A673 (cell line): Measurements from ENCODE around the gene BAIAP2. TPM values are rescaled to one million over a fixed set of nuclear protein-coding genes. Genes with fewer than 3 reads are reported as not detected.

Source experiments
- BruUV-seq: library from RNA; stranded (reverse); fragments of 400-500 nt; replicated peaks from 2 replicates; lab custom pipeline; 2021; lab: Mats Ljungman, UMichigan
- CTCF ChIA-PET: fragments of 300-600 bp; sonication (Branson Sonifier 250); formaldehyde crosslinking; loops from one replicate; lab custom pipeline; 2022; ENCODE audit warnings: antibody characterized with exemption; lab: Charles Lee
- POLR2A ChIA-PET: fragments of 300-600 bp; sonication (Branson Sonifier 250); formaldehyde crosslinking; loops from one replicate; lab custom pipeline; 2022; ENCODE audit warnings: antibody characterized with exemption; ENCODE audit not compliant: low non-redundant PET; lab: Charles Lee
- DNase-seq: peaks from one replicate; pipeline ENCODE4 v3.0.0-alpha.2; 2015; ENCODE audit warnings: low spot score
- H3K27ac ChIP-seq: fragments of 200-600 bp; sonication (generic); 2 replicates; pipeline ENCODE4 v1.5.1; 2016; ENCODE audit warnings: mixed run types, low read depth, mild to moderate bottlenecking, mixed read lengths, antibody characterized with exemption, low read length; ENCODE audit not compliant: poor library complexity, severe bottlenecking
- H3K27me3 ChIP-seq: fragments of 200-600 bp; sonication (generic); replicated peaks from 2 replicates; pipeline ENCODE4 v1.6.1; 2017; ENCODE audit warnings: mixed run types, low read depth, mild to moderate bottlenecking, mixed read lengths, antibody characterized with exemption, low read length; ENCODE audit not compliant: insufficient read depth, poor library complexity
- H3K36me3 ChIP-seq: fragments of 200-600 bp; sonication (generic); 2 replicates; pipeline ENCODE4 v1.6.1; 2016; ENCODE audit warnings: mixed run types, mild to moderate bottlenecking, mixed read lengths, antibody characterized with exemption, low read length; ENCODE audit not compliant: insufficient read depth, poor library complexity, severe bottlenecking
- H3K4me1 ChIP-seq: fragments of 200-600 bp; sonication (generic); 2 replicates; pipeline ENCODE4 v1.6.1; 2017; ENCODE audit warnings: mixed run types, mild to moderate bottlenecking, mixed read lengths, antibody characterized with exemption, low read length; ENCODE audit not compliant: insufficient read depth, poor library complexity, severe bottlenecking
- H3K4me3 ChIP-seq: fragments of 200-600 bp; sonication (generic); 2 replicates; pipeline ENCODE4 v1.5.1; 2016; ENCODE audit warnings: low read depth, mixed run types, mild to moderate bottlenecking, mixed read lengths, low read length; ENCODE audit not compliant: poor library complexity, severe bottlenecking
- H3K9me3 ChIP-seq: fragments of 200-600 bp; sonication (generic); 2 replicates; pipeline ENCODE4 v1.6.1; 2016; ENCODE audit warnings: mixed run types, low read depth, mild to moderate bottlenecking, mixed read lengths, antibody characterized with exemption, low read length; ENCODE audit not compliant: poor library complexity, severe bottlenecking
- EZH2 ChIP-seq: fragments of 200-600 bp; sonication (generic); IDR thresholded peaks from 2 replicates; pipeline ENCODE4 v1.6.1; 2017; ENCODE audit warnings: borderline replicate concordance, low read depth, mild to moderate bottlenecking, mixed read lengths, antibody characterized with exemption, low read length; ENCODE audit not compliant: poor library complexity, severe bottlenecking
- intact Hi-C: fragments of 100-400 bp; cut with micrococcal nuclease; formaldehyde crosslinking; loops from one replicate; pipeline ENCODE4 v1.10.0; 2022; ENCODE audit not compliant: unreplicated experiment
- total RNA-seq: library from RNA; stranded (reverse); gene quantifications from 2 replicates; pipeline ENCODE4 v1.2.3, GENCODE V29; 2021
- TF ChIP-seq, protein P1 (sequence below): fragments of 300-800, 200-600 bp; sonication (generic); conservative IDR thresholded peaks from 2 replicates; pipeline ENCODE4 v1.5.1; 2017; ENCODE audit warnings: low read depth, mild to moderate bottlenecking, antibody characterized with exemption, low read length, moderate library complexity, mixed read lengths

BAIAP2 gene
- total RNA-seq, 1 experiment from 2014 or later = 51.6 TPM

DNA sequence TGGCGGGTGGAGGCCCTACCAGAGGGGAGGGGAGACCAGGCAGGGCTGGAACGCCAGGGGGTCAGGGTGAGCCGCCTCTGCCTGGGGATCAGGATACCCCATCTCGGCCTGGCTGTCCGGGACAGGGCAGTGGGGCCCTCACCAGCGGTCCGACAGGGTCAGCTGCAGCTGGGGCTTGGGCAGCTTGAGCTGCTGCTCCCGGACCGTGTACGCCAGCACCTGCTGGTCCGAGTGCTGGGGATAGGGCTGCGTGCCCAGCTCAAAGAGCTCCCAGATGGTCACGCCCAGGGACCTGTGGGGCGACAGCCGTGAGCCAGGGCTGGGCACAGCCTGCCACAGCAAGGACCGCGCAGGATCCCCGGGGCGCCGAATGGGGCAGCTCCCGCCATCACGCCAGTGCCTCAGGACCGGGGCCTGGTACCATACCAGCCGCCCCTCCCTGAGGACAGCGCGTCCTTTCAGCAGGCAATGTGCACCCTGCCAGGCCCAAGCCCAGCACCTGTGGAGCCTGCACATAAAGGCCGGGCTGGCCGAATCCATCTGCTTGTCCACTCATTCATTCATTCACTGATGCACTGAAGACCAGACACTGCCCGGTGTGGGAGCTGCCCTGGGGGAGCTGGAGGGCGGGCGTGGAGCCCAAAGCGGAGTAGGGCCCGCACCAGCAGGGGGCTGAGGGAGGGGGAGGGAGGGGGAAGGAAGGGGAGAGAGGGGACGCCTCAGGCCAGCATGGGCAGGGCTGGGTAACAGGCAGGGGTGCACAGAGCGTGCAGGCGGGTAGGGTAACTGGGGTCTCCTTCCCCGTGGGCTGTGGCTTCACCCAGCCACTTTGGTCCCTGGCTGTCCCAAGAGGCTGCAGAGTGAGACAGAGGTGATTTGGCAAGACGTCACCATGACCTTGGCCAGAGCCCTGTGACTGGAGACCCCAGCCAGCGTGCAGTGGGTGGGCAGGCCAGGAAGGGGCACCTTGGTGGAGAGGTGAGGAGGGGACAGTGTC lies 88.4 kb downstream of the BAIAP2 start:
- intact Hi-C loops = no loop called here
- Histone ChIP-seq H3K4me1 (peaks cover 10% of the 10 kb centered on the region), H3K9me3 (no peaks in the 10 kb centered on the region), H3K27me3 (no peaks in the 10 kb centered on the region), H3K4me3 (no peak overlapping the region), H3K27ac (no peak overlapping the region), H3K36me3 (no peaks in the 10 kb centered on the region)
- TF ChIP-seq, protein P1, sequence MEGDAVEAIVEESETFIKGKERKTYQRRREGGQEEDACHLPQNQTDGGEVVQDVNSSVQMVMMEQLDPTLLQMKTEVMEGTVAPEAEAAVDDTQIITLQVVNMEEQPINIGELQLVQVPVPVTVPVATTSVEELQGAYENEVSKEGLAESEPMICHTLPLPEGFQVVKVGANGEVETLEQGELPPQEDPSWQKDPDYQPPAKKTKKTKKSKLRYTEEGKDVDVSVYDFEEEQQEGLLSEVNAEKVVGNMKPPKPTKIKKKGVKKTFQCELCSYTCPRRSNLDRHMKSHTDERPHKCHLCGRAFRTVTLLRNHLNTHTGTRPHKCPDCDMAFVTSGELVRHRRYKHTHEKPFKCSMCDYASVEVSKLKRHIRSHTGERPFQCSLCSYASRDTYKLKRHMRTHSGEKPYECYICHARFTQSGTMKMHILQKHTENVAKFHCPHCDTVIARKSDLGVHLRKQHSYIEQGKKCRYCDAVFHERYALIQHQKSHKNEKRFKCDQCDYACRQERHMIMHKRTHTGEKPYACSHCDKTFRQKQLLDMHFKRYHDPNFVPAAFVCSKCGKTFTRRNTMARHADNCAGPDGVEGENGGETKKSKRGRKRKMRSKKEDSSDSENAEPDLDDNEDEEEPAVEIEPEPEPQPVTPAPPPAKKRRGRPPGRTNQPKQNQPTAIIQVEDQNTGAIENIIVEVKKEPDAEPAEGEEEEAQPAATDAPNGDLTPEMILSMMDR = no peak
- TF ChIP-seq EZH2 = no peak
- CTCF ChIA-PET = no interaction called here
- BruUV-seq = no TSS peak
- DNase-seq = no peak
- POLR2A ChIA-PET = no interaction called here

DNA sequence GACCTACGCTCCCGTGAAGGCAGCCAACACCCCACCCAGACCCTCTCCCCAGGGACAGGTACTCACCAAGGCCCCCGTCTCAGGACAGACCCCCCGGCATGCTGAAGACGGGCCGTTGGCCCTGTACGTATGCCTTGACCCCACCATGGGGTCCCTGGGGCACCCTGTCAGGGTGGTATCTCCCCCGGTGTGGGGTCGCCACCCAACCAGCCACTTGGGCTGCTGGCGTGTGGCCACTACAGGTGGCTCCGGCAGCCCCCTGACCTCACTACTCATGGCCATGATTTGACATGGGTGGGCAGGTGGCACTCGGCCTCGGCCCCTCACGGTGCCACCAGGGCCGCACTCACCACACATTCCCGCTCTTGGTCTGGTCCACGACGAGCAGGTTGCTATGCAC lies 89.4 kb downstream of the BAIAP2 start:
- POLR2A ChIA-PET = no interaction called here

DNA sequence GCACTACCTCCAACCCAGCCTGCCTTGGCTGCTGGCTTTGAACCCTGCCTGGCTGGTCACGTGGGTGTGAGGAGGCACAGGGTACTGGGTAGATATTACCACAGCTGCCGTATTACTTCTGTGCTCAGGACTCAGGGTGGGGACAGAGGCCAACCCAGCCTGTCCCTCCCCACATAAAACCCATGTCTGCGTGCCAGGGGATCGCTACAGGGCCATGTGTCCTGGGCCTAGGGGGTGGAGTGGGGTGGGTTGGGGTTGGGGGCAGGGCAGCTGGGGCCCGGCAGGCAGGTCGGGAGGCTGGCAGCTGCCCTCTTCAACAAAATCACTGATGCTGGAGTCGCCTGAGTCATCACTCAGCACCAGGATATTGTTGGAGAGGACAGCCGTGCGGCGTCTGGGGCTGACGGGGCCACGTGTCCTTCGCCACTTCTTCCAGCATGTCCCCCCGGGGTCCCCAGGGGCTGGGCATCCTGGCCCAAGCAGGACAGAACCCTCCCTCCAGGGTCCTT lies 90.7 kb downstream of the BAIAP2 start:
- CTCF ChIA-PET = no interaction called here
- H3K36me3 ChIP-seq = no peaks in the 10 kb centered on the region
- H3K4me1 ChIP-seq = no peaks in the 10 kb centered on the region
- no peak for DNase-seq
- no peak overlapping the region for H3K4me3 ChIP-seq
- no peaks in the 10 kb centered on the region for H3K27me3 ChIP-seq
- intact Hi-C loops = no loop called here
- POLR2A ChIA-PET = no interaction called here
- TF ChIP-seq, protein P1 = no peak
- no peak for TF ChIP-seq EZH2
- no TSS peak for BruUV-seq
- H3K9me3 ChIP-seq = no peaks in the 10 kb centered on the region
- no peak overlapping the region for H3K27ac ChIP-seq

More for the DNA sequence above, 89.4 kb downstream of the BAIAP2 start:
- no peaks in the 10 kb centered on the region for H3K36me3 ChIP-seq
- BruUV-seq = no TSS peak
- intact Hi-C loops = no loop called here
- CTCF ChIA-PET = no interaction called here
- no peaks in the 10 kb centered on the region for H3K9me3 ChIP-seq
- no peak for TF ChIP-seq EZH2
- TF ChIP-seq, protein P1 = no peak
- no peak overlapping the region for H3K4me3 ChIP-seq
- no peaks in the 10 kb centered on the region for H3K4me1 ChIP-seq
- no peak for DNase-seq
- no peaks in the 10 kb centered on the region for H3K27me3 ChIP-seq
- no peak overlapping the region for H3K27ac ChIP-seq
